Peyer's patch (tissue), 4 donors: ENCODE measurements around the gene MND1. TPM values are rescaled to one million over a fixed set of nuclear protein-coding genes. Genes with fewer than 3 reads are reported as not detected.
"Not testable (repeated sequence)": the region's sequence is repeated elsewhere in the genome, so short reads cannot be mapped to it uniquely, and the experiment has no call there.

Experiments
- DNase-seq, 3 donors: peaks; one replicate each; pipeline ENCODE4 v3.0.0-alpha.2; 2017 to 2019
- H3K27ac ChIP-seq, 4 donors: fragments of 200-600 bp; sonication (generic); one replicate each; pipeline ENCODE4 v1.5.1; 2016 to 2019
- H3K27me3 ChIP-seq, 2 donors: fragments of 200-600 bp; sonication (generic); one replicate each; pipeline ENCODE4 v1.5.1; 2019
- H3K36me3 ChIP-seq, 3 donors: fragments of 200-600 bp; sonication (generic); one replicate each; pipeline ENCODE4 v1.5.1; 2016 to 2019
- H3K4me1 ChIP-seq, 4 donors: fragments of 200-600 bp; sonication (generic); one replicate each; pipeline ENCODE4 v1.5.1; 2016 to 2019
- H3K4me3 ChIP-seq, 4 donors: fragments of 200-600 bp; sonication (generic); 1 replicate in 3 of 4; 2 replicates in 1 of 4; pipeline ENCODE4 v1.5.1; 2016 to 2019; ENCODE audit warnings: mild to moderate bottlenecking in 1 of 4
- H3K9me3 ChIP-seq, 4 donors: fragments of 200-600 bp; sonication (generic); one replicate each; pipeline ENCODE4 v1.5.1; 2016 to 2019; ENCODE audit warnings: mild to moderate bottlenecking in 1 of 4
- POLR2A ChIP-seq, 2 donors: fragments of 450-650 bp; IDR thresholded peaks; one replicate each; pipeline ENCODE4 v1.5.1; 2017; ENCODE audit warnings: antibody characterized with exemption in 2 of 2, mild to moderate bottlenecking in 2 of 2, moderate library complexity in 2 of 2
- total RNA-seq, 4 donors: library from RNA; depleted of rRNA; stranded (reverse); fragments of >200 nt; gene quantifications; one replicate each; pipeline ENCODE4 v1.1.0, GENCODE V29; 2016
- TF ChIP-seq, protein P1 (sequence below), 6 experiments: fragments of 450-650 bp in 4 of 6; fragments of 200-600 bp in 2 of 6; sonication (generic) in 1 of 6; IDR thresholded peaks; one replicate each; pipeline ENCODE4 v1.5.1; 2017 to 2019; ENCODE audit warnings: antibody characterized with exemption in 6 of 6, mild to moderate bottlenecking in 3 of 6, moderate library complexity in 1 of 6

Gene MND1
- total RNA-seq, 4 donors from 2014 or later, result 3.5 to 7.4 TPM; not detected in 2

DNA sequence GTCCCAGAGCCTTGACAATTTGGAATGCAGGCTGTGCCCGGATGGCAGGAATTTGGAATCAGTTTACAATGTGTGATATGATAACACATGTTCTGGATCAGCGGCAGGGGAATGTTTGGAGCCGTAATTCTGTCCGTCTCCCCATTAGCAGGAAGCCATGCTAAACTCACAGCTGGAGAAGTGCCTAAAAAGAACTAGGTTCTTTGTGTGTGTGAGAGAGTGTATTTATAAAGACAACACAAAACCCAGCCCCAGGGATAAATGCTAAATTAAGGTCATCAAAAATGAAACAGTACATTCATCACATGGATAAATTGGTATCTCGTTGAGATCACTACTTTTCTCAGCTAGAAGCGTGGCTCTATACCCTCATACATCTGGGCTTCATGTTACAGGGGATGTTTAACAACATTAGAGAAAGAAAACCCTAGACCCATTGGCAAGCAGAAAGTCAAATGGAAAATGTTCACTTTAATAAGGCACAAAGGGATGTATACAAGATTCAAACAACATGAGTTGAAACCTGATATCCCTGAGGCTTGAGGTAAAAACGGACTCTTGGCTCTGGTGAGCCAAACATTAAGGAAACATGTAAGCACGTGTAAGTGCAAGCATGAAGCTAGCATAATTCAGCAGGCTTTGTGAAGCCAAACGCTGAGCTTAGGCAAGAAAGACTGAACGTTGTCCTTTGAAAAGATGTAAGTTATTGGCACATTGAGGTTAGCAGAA lies 103.7 kb downstream of the MND1 start:
- TF ChIP-seq, protein P1, sequence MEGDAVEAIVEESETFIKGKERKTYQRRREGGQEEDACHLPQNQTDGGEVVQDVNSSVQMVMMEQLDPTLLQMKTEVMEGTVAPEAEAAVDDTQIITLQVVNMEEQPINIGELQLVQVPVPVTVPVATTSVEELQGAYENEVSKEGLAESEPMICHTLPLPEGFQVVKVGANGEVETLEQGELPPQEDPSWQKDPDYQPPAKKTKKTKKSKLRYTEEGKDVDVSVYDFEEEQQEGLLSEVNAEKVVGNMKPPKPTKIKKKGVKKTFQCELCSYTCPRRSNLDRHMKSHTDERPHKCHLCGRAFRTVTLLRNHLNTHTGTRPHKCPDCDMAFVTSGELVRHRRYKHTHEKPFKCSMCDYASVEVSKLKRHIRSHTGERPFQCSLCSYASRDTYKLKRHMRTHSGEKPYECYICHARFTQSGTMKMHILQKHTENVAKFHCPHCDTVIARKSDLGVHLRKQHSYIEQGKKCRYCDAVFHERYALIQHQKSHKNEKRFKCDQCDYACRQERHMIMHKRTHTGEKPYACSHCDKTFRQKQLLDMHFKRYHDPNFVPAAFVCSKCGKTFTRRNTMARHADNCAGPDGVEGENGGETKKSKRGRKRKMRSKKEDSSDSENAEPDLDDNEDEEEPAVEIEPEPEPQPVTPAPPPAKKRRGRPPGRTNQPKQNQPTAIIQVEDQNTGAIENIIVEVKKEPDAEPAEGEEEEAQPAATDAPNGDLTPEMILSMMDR (IDR thresholded peaks at IDR 0.05), result no peak
- no peak for TF ChIP-seq POLR2A (IDR thresholded peaks at IDR 0.05)
- Histone ChIP-seq H3K36me3 (no peaks in the 10 kb centered on the region), H3K27me3 (no peaks in the 10 kb centered on the region), H3K27ac (no peak overlapping the region), H3K4me3 (no peak overlapping the region), H3K4me1 (peaks cover 0 to 5% (median 0%) of the 10 kb centered on the region in 4 donors), H3K9me3 (no peaks in the 10 kb centered on the region)
- no peak for DNase-seq

DNA sequence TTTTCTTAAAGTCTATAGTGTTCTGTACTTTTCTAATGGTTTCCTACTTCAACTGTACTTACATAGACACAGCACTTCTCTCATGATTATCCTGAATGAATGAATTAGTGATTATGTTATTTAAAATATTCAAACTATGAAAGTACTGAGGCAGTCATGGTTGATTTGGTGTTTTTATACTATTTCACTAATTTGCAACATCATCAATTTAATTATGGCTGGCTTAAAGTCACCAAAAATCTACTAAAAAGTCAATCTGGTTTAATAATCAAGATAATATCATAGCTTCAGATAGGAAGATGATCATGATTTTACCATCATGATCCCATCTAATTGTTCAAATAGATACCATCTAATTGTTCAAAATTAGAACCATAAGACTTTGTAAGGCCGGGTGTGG lies 104.8 kb downstream of the MND1 start:
- Histone ChIP-seq H3K4me1 (peaks cover 0 to 5% (median 0%) of the 10 kb centered on the region in 4 donors), H3K27me3 (no peaks in the 10 kb centered on the region), H3K4me3 (no peak overlapping the region), H3K27ac (peak overlapping the region in 2 of 4 donors; percentile 52 to 67), H3K36me3 (no peaks in the 10 kb centered on the region), H3K9me3 (no peaks in the 10 kb centered on the region)
- no peak for DNase-seq
- TF ChIP-seq POLR2A (IDR thresholded peaks at IDR 0.05), result no peak
- TF ChIP-seq, protein P1 (IDR thresholded peaks at IDR 0.05), result no peak

DNA sequence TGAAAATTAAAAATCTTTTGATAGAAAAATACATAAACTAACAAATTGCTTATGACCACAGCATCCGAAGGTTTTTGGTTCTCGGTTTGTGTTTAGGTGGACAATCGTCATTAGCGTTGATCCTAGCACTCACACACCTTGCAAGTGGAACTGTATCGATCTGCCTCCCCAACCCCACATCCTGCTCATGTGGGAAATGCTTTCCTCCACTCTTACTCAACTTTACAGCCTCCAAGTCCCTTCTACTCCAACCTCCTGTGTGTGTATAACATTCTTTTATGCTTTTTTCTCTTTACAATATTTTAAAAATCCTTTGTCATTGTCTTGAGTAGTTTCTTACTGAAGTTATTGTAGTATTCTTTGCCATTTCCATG lies 106.0 kb downstream of the MND1 start:
- no peak for DNase-seq
- no peaks in the 10 kb centered on the region for H3K27me3 ChIP-seq
- H3K4me1 ChIP-seq, result peaks cover 0 to 5% (median 0%) of the 10 kb centered on the region in 4 donors
- no peak overlapping the region for H3K4me3 ChIP-seq
- H3K36me3 ChIP-seq, result no peaks in the 10 kb centered on the region
- peak overlapping the region in 3 of 4 donors; percentile 46 to 67 (median 52) for H3K27ac ChIP-seq
- no peak for TF ChIP-seq POLR2A (IDR thresholded peaks at IDR 0.05)
- TF ChIP-seq, protein P1 (IDR thresholded peaks at IDR 0.05), result no peak
- H3K9me3 ChIP-seq, result no peaks in the 10 kb centered on the region

DNA sequence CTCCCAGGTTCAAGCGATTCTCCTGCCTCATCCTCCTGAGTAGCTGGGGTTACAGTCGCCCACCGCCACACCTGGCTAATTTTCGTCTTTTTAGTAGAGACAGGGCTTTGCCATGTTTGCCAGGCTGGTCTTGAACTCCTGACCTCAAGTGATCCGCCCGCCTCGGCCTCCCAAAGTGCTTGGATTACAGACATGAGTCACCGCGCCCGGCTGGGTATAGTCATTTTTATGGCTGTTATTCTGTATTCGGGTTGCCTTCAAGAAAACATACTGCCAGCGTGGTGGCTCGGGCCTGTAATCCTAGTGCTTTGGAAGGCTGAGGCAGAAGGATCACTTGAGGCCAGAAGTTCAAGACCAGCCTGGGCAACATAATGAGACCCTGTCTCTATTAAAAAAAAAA lies 106.7 kb downstream of the MND1 start:
- DNase-seq, H3K4me1 ChIP-seq, H3K36me3 ChIP-seq, H3K27ac ChIP-seq, H3K9me3 ChIP-seq, H3K4me3 ChIP-seq, H3K27me3 ChIP-seq: not testable (repeated sequence)

DNA sequence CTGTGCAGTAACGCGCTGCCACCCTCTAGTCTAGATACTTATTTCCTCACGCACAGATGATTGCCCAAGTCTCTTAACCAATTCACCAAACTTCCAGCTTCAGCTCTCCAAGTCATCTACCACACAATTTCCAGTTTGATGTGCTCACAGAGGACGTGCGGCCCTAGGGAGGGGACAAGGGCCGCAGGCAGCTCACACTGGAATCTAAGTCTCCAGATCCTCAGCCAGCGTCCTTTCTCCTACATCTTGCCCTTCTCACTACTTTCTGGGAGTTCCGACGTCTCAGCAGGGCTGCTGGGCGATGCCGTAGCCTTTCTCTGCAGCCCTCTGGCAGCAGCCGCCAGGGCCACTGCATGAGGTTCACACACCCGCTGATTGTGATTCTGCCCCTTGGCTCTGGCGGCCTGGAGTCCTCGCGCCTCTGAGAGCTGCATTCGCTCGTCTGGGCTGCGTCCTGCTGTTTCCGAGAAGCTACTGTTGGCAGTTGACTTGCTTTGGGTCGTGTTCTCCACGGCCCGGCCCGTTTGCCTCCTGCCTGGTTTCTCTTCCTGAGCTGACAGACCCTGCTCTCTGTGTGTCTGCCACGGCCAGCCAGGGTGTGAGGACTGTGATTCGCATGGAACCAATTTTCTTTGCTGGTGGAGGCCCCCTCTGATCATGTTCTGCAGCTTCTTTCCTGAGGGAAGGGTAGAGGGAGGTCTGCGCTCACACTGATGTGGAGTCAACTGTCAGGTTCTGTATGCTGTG lies 107.6 kb downstream of the MND1 start:
- no peak overlapping the region for H3K4me3 ChIP-seq
- TF ChIP-seq, protein P1 (IDR thresholded peaks at IDR 0.05), result no peak
- TF ChIP-seq POLR2A (IDR thresholded peaks at IDR 0.05), result no peak
- DNase-seq, result no peak
- peaks cover 0 to 5% (median 0%) of the 10 kb centered on the region in 4 donors for H3K4me1 ChIP-seq
- no peaks in the 10 kb centered on the region for H3K9me3 ChIP-seq
- no peak overlapping the region for H3K27ac ChIP-seq
- H3K36me3 ChIP-seq, result no peaks in the 10 kb centered on the region
- H3K27me3 ChIP-seq, result no peaks in the 10 kb centered on the region
